Stimulated activated CD4-positive, alpha-beta T cell treated with anti-CD3 and anti-CD28 coated beads, Interleukin-4, amount 100 ng/mL, for 48 hours (primary cell): ENCODE data around the gene SLAMF1.

Source experiments
- DNase-seq, 2 donors: peaks; one replicate each; pipeline ENCODE4 v3.0.0-alpha.2; 2020; ENCODE audit warnings: low read depth in 2 of 2

SLAMF1 gene

GRCh38 chr1:160625321-160625720 lies 21.5 kb downstream of the SLAMF1 start:
- DNase-seq = no peak

DNA sequence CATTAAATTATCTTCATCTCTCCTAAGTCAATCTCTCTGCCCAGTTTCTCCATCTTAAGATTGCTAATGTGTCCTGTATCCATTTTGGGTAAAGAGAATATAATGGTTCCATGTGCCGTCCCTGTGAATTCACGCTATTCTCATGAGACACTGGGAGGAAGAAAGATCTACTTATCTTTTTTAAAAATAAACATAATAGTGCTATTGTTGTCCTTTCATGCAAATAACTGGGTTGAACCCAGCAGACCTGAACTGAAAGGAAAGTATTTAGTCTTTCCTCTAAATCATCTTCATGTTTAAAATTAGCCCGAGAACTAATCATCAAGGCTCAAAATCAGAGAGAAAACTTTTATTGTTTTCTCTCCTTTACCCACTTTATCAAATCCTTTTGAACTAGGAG lies 22.4 kb downstream of the SLAMF1 start:
- DNase-seq = no peak

DNA sequence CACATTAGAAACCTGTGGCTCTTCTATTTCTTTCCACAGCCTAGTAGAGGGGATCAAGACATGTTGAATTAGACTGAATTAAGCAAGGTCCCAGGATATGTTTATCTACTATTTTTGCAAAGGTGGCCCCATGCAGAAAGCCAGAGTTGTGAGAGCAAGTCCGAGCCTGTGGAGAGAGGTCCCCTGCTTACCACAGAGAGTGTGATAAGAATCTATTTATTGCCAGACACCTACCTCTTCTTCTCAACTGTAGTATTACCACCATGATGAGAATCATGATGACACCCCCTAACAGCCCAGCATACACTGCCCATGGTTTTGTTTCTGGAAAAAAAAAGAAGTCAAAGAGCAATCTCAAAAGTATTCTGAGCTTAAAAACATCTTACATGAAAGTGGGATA lies 23.0 kb downstream of the SLAMF1 start:
- no peak for DNase-seq

DNA sequence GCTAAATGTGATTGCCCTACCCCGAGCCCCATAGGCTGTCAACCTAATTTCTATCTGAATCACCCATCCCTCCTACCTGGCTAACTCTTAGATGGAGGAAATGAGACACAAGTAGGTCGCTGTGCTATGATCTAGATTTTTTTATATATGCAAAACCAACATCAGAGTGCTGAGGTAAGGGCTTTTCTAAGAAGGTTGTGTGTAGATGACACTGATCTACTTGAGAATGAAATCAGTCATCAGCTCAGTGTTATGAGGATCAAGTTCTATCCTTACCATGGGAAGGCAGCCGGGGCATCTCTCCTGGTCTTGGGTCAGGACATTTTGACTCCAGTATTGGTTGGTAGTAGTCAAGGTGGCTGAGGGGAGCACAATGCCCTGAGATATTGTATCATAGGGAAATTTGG lies 23.6 kb downstream of the SLAMF1 start:
- no peak for DNase-seq

DNA sequence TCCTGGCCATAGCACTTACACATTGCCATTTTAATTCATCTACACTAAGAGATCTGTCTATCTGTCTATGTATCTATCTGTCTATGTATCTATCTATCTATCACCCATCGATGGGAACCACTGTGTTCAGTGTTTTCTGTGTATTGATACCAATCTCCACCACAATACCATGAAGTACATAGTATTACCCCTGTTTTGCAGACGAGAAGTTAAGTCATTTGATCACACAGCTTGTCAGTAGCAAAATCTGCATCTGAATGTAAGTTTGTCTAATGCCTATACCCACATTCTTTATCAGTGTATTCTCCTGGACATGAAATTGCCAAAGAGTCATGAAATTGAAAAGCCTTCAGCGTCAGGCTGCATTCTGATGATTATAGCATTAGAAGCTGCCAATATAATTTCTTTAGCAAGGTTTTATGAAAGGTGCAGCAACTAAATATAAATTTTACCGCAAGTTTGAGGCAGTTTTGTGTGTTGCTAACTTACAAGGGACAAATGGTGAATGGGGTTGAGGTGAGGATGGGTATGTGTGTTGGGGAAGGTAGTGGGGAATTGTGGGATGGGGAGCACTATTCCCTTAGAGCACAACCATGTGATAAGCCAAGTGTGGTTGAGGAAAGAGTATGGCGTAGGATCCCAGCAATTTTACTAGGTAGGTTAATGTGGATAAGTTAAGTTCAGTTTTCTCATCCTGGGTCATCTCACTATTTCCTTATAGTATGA lies 24.2 kb downstream of the SLAMF1 start:
- DNase-seq = no peak

DNA sequence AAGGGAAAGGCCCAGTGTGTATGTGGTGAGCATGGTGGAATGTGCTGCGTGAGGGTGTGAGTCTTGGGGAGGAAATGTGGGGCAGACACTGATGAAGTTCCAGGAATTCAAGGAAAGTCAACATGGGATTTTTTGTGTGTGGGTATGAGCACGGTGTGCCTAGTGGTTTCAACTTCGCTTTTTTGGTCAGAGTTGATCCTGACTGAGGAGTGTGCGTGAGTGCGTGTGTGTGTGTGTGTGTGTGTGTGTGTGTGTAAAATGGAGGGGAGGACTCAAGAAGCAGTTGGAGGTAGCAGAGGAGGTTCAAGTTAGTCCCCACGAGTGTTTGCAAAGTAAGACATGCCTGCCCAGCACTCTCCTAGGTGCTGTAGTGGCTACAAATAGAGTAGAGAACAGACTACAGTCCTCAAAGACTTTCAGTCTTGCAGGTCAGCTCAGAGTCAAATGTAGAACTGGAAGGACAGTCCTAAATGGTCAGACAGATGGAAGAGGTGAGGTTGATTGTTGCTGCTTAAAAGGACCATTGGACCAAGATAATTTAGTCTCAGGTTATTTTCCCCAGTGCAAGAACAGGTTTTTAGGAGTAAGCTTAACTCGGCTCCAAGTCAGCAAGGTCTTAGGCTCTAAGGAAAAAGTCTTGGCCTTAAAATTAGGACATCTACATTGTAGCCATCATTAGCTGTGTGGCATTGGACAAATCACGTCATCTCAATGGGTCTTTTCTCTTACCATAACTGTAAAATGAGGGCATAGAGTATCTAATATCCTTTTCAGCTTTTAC lies 25.0 kb downstream of the SLAMF1 start:
- no peak for DNase-seq

GRCh38 chr1:160620942-160621632 lies 25.8 kb downstream of the SLAMF1 start:
- no peak for DNase-seq

DNA sequence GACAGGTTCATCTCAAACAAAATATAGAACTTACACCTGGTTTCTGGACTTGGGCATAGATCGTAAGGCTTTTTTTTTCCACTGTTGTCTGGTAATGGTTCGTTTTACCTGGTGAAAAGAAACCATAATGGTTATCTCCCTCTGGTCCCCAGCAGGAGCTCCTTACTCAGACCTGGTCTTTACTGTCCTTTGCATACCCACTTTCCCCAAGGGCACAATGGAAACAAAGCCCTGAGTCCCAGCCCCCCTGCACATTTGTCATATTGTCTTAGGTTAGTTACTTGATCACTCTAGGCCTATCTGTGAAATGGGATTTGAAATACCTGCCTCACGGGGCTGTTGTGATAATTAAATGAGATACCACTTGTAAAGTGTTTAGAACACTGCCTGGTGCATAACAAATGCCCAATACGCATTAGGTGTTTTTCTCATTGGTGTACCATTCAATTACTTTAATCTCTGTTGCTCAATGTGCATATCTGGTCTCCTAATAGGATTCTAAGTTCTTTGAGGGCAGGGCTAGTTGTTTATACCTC lies 27.0 kb downstream of the SLAMF1 start:
- DNase-seq = no peak

DNA sequence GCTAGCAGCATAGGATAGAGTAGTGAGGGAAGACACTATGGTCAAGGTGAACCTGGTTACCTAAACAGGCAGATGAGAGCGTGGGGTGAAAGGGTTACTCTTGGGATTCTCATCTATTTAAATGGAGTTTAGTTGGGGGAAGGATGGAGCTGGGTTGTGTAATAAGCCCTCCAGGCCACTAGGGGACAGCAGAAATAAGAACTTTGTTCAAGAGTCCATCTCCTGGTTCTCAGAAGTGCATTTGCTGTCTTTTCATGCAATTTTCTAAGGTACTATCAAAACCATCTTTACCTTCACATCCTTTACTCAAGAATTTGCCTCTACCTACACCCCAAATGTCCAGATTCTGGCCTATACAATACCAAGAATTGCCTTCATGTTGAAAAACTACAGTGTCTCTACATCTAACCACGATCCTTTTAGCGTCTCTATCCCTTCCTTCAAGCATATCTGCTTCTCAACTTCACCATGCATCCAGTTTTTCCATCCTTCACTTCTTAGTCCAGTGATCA lies 28.0 kb downstream of the SLAMF1 start:
- no peak for DNase-seq

- no peak for DNase-seq
Observed at GRCh38 chr1:160618327-160618726, 28.5 kb downstream of the SLAMF1 start.

DNA sequence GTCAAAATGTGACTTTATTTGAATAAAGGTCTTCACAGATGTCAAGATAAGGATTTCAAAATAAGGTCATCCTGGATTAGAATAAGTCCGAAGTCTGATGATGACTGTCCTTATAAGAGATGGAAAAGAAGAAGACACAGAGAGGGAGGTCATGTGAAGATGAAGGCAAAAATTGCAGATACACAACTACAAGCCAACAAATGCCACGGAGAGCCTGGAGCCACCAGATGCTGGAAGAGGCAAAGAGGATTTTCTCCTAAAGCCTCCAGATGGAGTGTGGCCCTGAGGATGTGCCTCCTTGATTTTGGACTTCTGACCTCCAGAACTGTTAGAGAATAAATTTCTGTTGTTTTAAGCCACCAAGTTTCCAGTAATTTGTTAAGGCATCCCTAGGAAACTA lies 31.2 kb downstream of the SLAMF1 start:
- DNase-seq = no peak

DNA sequence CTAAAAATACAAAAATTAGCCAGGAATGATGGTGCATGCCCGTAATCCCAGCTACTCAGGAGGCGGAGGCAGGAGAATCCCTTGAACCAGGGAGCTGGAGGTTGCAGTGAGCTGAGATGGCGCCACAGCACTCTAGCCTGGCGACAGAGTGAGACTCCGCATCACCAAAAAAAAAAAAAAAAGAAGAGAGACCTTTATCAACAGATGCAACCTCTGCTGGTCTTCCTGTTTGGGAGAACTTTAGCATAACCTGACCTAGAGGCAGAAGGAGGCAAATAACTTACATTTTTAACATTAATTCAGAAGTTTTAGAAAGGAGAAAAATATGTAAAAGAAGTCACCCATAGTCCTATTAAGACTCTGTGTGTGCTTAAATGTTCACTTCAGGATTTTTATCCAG lies 32.4 kb downstream of the SLAMF1 start:
- no peak for DNase-seq

DNA sequence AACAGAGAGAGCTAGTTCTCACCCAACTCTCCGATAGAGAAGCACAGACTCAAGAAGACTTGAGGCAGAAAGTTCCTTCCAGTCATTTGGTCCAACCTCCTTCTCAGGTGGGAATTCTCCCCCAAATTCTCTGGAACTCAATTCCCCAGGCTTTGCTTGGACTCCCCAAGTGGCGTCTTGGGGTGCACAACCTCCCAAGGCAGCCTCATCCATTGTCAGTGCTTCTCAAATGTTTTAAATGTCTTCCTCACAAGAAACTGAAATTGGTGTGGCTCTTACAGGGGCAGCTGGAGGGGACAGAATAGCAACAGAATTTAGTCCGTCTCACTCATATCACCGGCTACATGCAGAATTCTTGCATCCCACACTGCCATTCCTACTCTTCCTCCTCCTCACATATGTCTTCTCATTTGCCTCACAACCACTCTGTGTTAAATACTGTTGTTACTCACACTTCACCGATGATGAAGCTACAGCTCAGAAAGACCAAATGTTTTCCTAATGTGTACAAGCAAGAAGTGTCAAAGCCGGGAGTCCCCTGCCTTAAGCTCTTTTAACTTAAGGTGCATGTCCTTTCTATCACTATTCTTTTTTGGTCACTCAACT lies 34.1 kb downstream of the SLAMF1 start:
- DNase-seq = no peak

DNA sequence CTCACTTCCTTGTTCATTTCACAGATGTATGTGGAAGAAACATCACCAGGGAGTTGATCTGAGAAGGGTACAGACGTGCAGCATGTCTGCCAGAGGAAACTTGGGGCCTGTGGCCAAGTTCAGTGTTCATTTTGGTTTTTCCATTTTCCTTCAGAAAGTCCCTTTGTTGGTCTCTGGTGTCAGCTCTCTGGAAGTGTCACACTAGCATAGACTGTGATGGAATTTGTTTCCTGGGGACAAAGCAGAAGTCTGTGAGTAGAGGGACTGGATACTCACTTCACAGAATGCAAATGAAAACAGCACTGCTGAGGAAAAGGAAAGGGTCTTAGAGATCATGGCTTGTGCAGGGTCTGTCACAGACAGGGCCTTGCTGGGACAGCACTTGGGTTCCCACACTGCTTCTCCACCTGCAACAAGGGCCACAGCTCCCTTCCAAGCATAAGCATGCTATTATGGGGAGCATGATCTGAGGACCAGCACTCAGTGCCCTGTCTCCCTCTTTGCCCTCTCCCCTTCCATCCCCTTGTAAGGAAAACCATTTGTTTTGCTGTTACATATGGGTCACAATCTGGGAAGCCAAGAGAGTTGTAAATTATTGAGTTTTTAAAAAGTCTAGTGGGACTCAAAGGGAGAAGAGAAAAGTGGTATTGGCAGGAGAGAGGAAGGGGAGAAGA lies 36.1 kb downstream of the SLAMF1 start:
- no peak for DNase-seq

GRCh38 chr1:160608941-160609340 lies 37.9 kb downstream of the SLAMF1 start:
- no peak for DNase-seq

- DNase-seq = no peak
Observed at GRCh38 chr1:160608514-160608913, 38.3 kb downstream of the SLAMF1 start.

DNA sequence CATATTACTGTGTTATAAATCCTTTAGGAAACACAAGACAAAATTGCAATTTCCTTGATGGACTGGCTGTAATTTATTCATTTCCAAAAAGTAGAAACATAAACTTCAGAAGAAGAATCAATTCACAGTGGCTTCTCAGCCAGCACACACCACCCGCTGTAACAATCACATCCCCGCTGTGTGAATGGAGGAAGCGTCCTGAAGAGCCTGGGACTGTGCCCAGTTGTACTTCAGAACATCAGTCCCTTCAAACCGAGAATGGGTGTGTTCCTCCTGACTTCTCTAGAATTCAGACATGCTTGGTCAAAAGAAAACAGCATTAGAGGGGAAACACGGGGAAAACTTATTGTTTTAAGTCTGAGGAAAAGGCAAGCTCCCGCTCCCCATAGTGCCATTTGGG lies 38.8 kb downstream of the SLAMF1 start:
- no peak for DNase-seq

DNA sequence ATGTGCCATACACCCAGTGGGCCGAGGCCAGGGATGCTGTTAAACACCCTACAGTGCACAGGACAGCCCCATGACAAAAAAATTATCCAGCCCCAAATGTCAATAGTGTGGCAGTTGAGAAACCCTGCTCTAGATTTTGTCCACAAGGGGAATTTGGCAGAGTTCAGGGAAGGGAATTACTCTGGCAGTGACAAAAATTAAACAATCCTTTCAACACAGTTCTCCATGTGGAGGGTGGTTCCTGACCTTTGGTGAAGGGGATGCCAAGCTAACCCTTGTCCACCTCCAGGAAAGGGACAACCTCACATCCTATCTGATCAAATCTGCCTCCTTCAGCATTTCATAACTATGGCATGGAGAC lies 39.2 kb downstream of the SLAMF1 start:
- no peak for DNase-seq

- DNase-seq = no peak
Observed at GRCh38 chr1:160607011-160607671, 39.7 kb downstream of the SLAMF1 start.

GRCh38 chr1:160606611-160607010 lies 40.2 kb downstream of the SLAMF1 start:
- DNase-seq = no peak
